GM23338 (cell line): ENCODE data around the gene GNB3. TPM values are rescaled to one million over a fixed set of nuclear protein-coding genes. Genes with fewer than 3 reads are reported as not detected.

Experiments used
- ATAC-seq: fragments of 200-7000 bp; cut with Tn5 transposase; 3 replicates; pipeline ENCODE4 v1.9.1; 2020
- DNase-seq: peaks from one replicate; pipeline ENCODE4 v3.0.0-alpha.2; 2015; ENCODE audit warnings: low spot score
- H2AFZ ChIP-seq: fragments of 200-600 bp; sonication (generic); 2 replicates; pipeline ENCODE4 v1.8.0; 2016; ENCODE audit warnings: antibody characterized with exemption, mild to moderate bottlenecking, moderate library complexity
- H3F3A ChIP-seq: fragments of 200-600 bp; sonication (generic); replicated peaks from 2 replicates; pipeline ENCODE4 v1.8.0; 2017; ENCODE audit warnings: antibody characterized with exemption, mixed run types, low read depth
- H3K27ac ChIP-seq: fragments of 200-600 bp; sonication (generic); 2 replicates; pipeline ENCODE4 v1.6.1; 2016; ENCODE audit warnings: low read depth
- H3K27me3 ChIP-seq: fragments of 200-600 bp; sonication (generic); 2 replicates; pipeline ENCODE4 v1.8.0; 2016; ENCODE audit warnings: mild to moderate bottlenecking, mixed run types, moderate library complexity; ENCODE audit not compliant: insufficient read depth
- H3K36me3 ChIP-seq: fragments of 200-600 bp; sonication (generic); 2 replicates; pipeline ENCODE4 v1.8.0; 2016; ENCODE audit warnings: mild to moderate bottlenecking; ENCODE audit not compliant: insufficient read depth
- H3K4me1 ChIP-seq: fragments of 200-600 bp; sonication (generic); 2 replicates; pipeline ENCODE4 v1.8.0; 2016; ENCODE audit warnings: mild to moderate bottlenecking, moderate library complexity; ENCODE audit not compliant: insufficient read depth
- H3K4me2 ChIP-seq: fragments of 200-600 bp; sonication (generic); 2 replicates; pipeline ENCODE4 v1.7.1; 2017; ENCODE audit warnings: mixed run types
- H3K4me3 ChIP-seq: fragments of 200-600 bp; sonication (generic); 2 replicates; pipeline ENCODE4 v1.6.1; 2016; ENCODE audit warnings: mixed run types
- H3K79me2 ChIP-seq: fragments of 200-600 bp; sonication (generic); replicated peaks from 2 replicates; pipeline ENCODE4 v1.8.0; 2017; ENCODE audit warnings: mild to moderate bottlenecking; ENCODE audit not compliant: insufficient read depth
- H3K9me2 ChIP-seq: fragments of 200-600 bp; sonication (generic); 2 replicates; pipeline ENCODE4 v1.8.0; 2017; ENCODE audit not compliant: insufficient read depth
- H4K20me1 ChIP-seq: fragments of 200-600 bp; sonication (generic); replicated peaks from 2 replicates; pipeline ENCODE4 v1.8.0; 2017; ENCODE audit warnings: mild to moderate bottlenecking; ENCODE audit not compliant: insufficient read depth
- H3K27ac Mint-ChIP-seq: 2 replicates; pipeline ENCODE4 v1.8.0; 2020; ENCODE audit warnings: inconsistent platforms, mild to moderate bottlenecking, moderate library complexity, mixed read lengths
- H3K27me3 Mint-ChIP-seq: 3 replicates; pipeline ENCODE4 v1.8.0; 2022; ENCODE audit warnings: low read depth, mild to moderate bottlenecking, moderate library complexity, mixed read lengths, inconsistent platforms; ENCODE audit not compliant: insufficient read depth, poor library complexity
- H3K36me3 Mint-ChIP-seq: 3 replicates; pipeline ENCODE4 v1.8.0; 2021; ENCODE audit warnings: low read depth, mild to moderate bottlenecking, inconsistent platforms, moderate library complexity, mixed read lengths
- H3K4me1 Mint-ChIP-seq: 3 replicates; pipeline ENCODE4 v1.8.0; 2020; ENCODE audit warnings: mild to moderate bottlenecking, inconsistent platforms, mixed read lengths
- H3K4me3 Mint-ChIP-seq: 3 replicates; pipeline ENCODE4 v1.8.0; 2021; ENCODE audit warnings: moderate library complexity, mild to moderate bottlenecking, inconsistent platforms, mixed read lengths
- H3K9me3 Mint-ChIP-seq: 3 replicates; pipeline ENCODE4 v1.8.0; 2020; ENCODE audit warnings: moderate library complexity, mild to moderate bottlenecking, inconsistent platforms, mixed read lengths
- CREB1 ChIP-seq: fragments of 250-450 bp; sonication (Bioruptor Pico); IDR thresholded peaks from 2 replicates; pipeline ENCODE4 v1.5.0; 2020; ENCODE audit warnings: low read depth, mild to moderate bottlenecking, moderate library complexity
- EZH2phosphoT487 ChIP-seq: fragments of 200-600 bp; sonication (generic); IDR thresholded peaks from one replicate; pipeline ENCODE4 v1.8.1; 2018; ENCODE audit warnings: antibody characterized with exemption; ENCODE audit not compliant: unreplicated experiment
- POLR2AphosphoS5 ChIP-seq: IDR thresholded peaks from 2 replicates; pipeline ENCODE4 v1.6.1; 2016; ENCODE audit warnings: antibody characterized with exemption, low read depth
- STAT1 ChIP-seq: IDR thresholded peaks from one replicate; pipeline ENCODE4 v1.6.1; 2016; ENCODE audit warnings: antibody characterized with exemption; ENCODE audit not compliant: unreplicated experiment
- polyA plus RNA-seq: library from polyadenylated mRNA; unstranded; fragments of >200 nt; fragmentation: Nextera tagmentation; extraction: Ambion mirVana; gene quantifications from 2 replicates; pipeline ENCODE4 v1.2.1, GENCODE V29; 2016
- total RNA-seq: library from RNA; depleted of rRNA; stranded (reverse); fragments of >200 nt; shearing (Covaris generic); gene quantifications from 2 replicates; pipeline ENCODE4 v1.2.3, GENCODE V29; 2014
- TF ChIP-seq, protein P1 (sequence below), 2 experiments: fragments of 200-600 bp in 1 of 2; sonication (generic) in 1 of 2; conservative IDR thresholded peaks; 2 replicates each; pipeline versions ENCODE4 v1.5.1 to v1.6.1; 2016 to 2017; ENCODE audit warnings: antibody characterized with exemption in 2 of 2, low read depth in 2 of 2, mild to moderate bottlenecking in 2 of 2, moderate library complexity in 1 of 2

Gene GNB3
- total and polyA plus RNA-seq, 2 experiments from 2014 or later: 5.4 to 8.2 TPM

DNA sequence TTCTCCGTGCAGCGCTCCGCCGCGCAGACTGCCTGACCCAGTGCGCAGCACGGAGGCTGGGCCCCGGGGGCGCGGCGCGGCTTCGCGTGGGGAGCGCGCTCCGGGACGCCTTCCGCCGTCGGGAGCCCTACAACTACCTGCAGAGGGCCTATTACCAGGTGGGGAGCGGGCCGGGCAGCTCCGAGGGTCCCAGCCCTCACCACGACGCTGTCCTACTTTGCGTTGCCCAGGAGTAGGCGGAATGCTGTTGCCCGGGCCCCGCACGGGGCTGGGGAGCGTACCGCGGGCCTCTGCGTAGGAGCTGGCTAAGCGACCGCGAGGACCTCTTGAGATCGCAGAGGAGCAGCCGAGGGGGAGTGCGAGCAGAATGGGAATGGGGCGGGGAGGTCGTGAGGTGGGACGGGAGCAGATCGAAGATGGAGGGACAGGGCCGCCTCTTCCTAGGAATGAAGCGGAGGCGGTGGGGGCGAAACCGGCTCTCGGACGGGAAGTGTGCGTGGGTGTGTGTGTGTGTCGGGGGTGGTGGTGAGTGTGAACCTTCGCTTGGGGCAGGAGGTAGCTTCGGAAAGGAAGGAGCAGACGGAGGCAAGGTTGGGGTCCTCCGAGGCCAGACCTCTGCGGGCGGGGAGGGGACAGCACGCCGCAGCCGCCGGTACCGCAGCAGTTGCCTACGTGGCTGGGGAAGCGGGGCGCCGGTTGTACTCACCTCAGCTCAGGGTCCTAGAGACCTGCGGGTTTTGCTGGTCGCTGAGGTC, 11.8 kb upstream of the GNB3 start:
- Mint-ChIP-seq H3K9me3 (no peaks in the 10 kb centered on the region), H3K4me1 (peaks cover 39% of the 10 kb centered on the region), H3K27ac (peak overlapping the region; percentile 93), H3K36me3 (peaks cover 42% of the 10 kb centered on the region), H3K4me3 (peak overlapping the region; percentile 96), H3K27me3 (peaks cover 22% of the 10 kb centered on the region)
- H3F3A ChIP-seq: peaks cover 20% of the 10 kb centered on the region
- ATAC-seq (peak; percentile 63), DNase-seq (peak; percentile 89)
- peak overlapping the region; percentile 59; the same call in 1 of the 2 replicates for H3K27ac ChIP-seq
- TF ChIP-seq EZH2phosphoT487 (no peak), CREB1 (peak; percentile 75), POLR2AphosphoS5 (0 out of 2 replicates have a peak, but pooled peaks have one; percentile 41)
- peak overlapping the region; percentile 96 for H3K4me2 ChIP-seq
- H3K4me1 ChIP-seq: peaks cover 21% of the 10 kb centered on the region
- H3K36me3 ChIP-seq: peaks cover 3% of the 10 kb centered on the region; the same call in 1 of the 2 replicates
- H3K27me3 ChIP-seq: peaks cover 26% of the 10 kb centered on the region
- H3K4me3 ChIP-seq: peak overlapping the region; percentile 98
- H3K79me2 ChIP-seq: peaks cover 9% of the 10 kb centered on the region
- peak overlapping the region; percentile 63 for H2AFZ ChIP-seq
- no peaks in the 10 kb centered on the region for H4K20me1 ChIP-seq
- H3K9me2 ChIP-seq: no peaks in the 10 kb centered on the region

DNA sequence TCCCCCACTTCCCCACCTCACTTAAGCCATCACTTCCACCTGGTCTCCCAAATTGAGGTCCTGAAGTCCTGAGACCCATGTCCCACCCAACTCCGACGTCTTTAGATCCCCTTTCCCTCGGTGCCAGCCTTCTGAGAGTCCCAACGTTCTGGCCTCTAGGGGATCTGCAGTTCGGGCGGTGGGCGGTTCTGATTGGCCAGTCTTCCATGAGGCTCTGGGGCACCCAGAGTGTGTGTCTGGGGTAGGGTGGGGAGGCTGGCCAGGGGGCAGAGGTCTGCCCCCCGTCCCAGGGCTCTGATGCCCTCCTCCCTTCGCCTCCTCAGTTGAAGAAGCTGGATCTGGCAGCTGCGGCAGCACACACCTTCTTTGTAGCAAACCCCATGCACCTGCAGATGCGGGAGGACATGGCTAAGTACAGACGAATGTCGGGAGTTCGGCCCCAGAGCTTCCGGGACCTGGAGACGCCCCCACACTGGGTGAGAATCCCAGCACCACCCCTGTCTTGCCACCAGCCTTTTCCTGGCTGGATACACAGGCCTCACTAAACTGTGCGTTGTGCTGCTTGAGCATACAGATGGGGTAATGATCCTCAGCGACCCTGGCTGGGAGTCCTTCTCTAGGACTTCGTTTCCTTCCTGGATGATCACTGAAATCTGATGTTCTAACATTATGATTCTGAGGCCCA, 11.0 kb upstream of the GNB3 start:
- peak overlapping the region; percentile 89 for H2AFZ ChIP-seq
- DNase-seq: no peak
- peaks cover 25% of the 10 kb centered on the region for H3F3A ChIP-seq
- H3K4me3 ChIP-seq: peak overlapping the region; percentile 98
- Mint-ChIP-seq H3K27me3 (peaks cover 23% of the 10 kb centered on the region), H3K36me3 (peaks cover 47% of the 10 kb centered on the region), H3K9me3 (no peaks in the 10 kb centered on the region), H3K27ac (peak overlapping the region; percentile 93), H3K4me3 (peak overlapping the region; percentile 96), H3K4me1 (peaks cover 38% of the 10 kb centered on the region)
- ATAC-seq: peak; percentile 36
- peak overlapping the region; percentile 96 for H3K4me2 ChIP-seq
- H3K9me2 ChIP-seq: no peaks in the 10 kb centered on the region
- peaks cover 3% of the 10 kb centered on the region; the same call in 1 of the 2 replicates for H3K36me3 ChIP-seq
- TF ChIP-seq, protein P1, sequence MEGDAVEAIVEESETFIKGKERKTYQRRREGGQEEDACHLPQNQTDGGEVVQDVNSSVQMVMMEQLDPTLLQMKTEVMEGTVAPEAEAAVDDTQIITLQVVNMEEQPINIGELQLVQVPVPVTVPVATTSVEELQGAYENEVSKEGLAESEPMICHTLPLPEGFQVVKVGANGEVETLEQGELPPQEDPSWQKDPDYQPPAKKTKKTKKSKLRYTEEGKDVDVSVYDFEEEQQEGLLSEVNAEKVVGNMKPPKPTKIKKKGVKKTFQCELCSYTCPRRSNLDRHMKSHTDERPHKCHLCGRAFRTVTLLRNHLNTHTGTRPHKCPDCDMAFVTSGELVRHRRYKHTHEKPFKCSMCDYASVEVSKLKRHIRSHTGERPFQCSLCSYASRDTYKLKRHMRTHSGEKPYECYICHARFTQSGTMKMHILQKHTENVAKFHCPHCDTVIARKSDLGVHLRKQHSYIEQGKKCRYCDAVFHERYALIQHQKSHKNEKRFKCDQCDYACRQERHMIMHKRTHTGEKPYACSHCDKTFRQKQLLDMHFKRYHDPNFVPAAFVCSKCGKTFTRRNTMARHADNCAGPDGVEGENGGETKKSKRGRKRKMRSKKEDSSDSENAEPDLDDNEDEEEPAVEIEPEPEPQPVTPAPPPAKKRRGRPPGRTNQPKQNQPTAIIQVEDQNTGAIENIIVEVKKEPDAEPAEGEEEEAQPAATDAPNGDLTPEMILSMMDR (conservative IDR thresholded peaks at IDR 0.05; ENCODE audit: low read depth in 2 of 2): peak in 1 of 2 experiments; percentile 31; a peak in 1 of 4 replicates
- TF ChIP-seq POLR2AphosphoS5 (peak; percentile 33; the same call in 1 of the 2 replicates), STAT1 (no peak)
- H3K27me3 ChIP-seq: peaks cover 21% of the 10 kb centered on the region
- no peaks in the 10 kb centered on the region for H4K20me1 ChIP-seq
- H3K4me1 ChIP-seq: peaks cover 21% of the 10 kb centered on the region
- peaks cover 9% of the 10 kb centered on the region for H3K79me2 ChIP-seq
- no peak overlapping the region for H3K27ac ChIP-seq
